CD8-positive, alpha-beta memory T cell (primary cell): ENCODE results near the gene ARHGAP44. TPM values are rescaled to one million over a fixed set of nuclear protein-coding genes. Genes with fewer than 3 reads are reported as not detected.
A peak's percentile ranks its signal among the peaks of the same experiment; 100 is the strongest.

Experiments
- CTCF ChIA-PET: fragments of 350-600 bp; sonication (Branson Sonifier 250); formaldehyde crosslinking; loops from one replicate; lab custom pipeline; 2021; ENCODE audit warnings: antibody characterized with exemption; lab: Charles Lee
- POLR2A ChIA-PET: fragments of 350-600 bp; sonication (Branson Sonifier 250); formaldehyde crosslinking; loops from one replicate; lab custom pipeline; 2021; ENCODE audit warnings: antibody characterized with exemption; lab: Charles Lee
- DNase-seq, 5 donors: peaks; one replicate each; pipeline versions ENCODE4 v3.0.0 to v3.0.0-alpha.2; 2020 to 2022; ENCODE audit warnings: mixed read lengths in 1 of 5
- H3K27ac ChIP-seq: one replicate; pipeline ENCODE4 v1.7.0; 2013; ENCODE audit warnings: low read depth, mild to moderate bottlenecking, low read length, moderate library complexity
- H3K27me3 ChIP-seq: 2 replicates; pipeline ENCODE4 v1.7.0; 2013; ENCODE audit warnings: low read length, mild to moderate bottlenecking; ENCODE audit not compliant: insufficient read depth, poor library complexity, severe bottlenecking
- H3K36me3 ChIP-seq: 2 replicates; pipeline ENCODE4 v1.7.0; 2013; ENCODE audit warnings: mild to moderate bottlenecking, low read length, moderate library complexity; ENCODE audit not compliant: insufficient read depth
- H3K4me1 ChIP-seq: 2 replicates; pipeline ENCODE4 v1.7.0; 2013; ENCODE audit warnings: mild to moderate bottlenecking, low read length, moderate library complexity; ENCODE audit not compliant: insufficient read depth
- H3K4me3 ChIP-seq: 2 replicates; pipeline ENCODE4 v1.7.0; 2013; ENCODE audit warnings: mild to moderate bottlenecking, low read length
- H3K9me3 ChIP-seq: 2 replicates; pipeline ENCODE4 v1.7.0; 2013; ENCODE audit warnings: mild to moderate bottlenecking, low read length
- H3K27ac Mint-ChIP-seq, 8 donors: one replicate each; pipeline ENCODE4 v1.8.0; 2020 to 2021; ENCODE audit warnings: mixed read lengths in 8 of 8, mild to moderate bottlenecking in 6 of 8, inconsistent platforms in 3 of 8, moderate library complexity in 3 of 8
- H3K27me3 Mint-ChIP-seq, 2 donors: one replicate each; pipeline ENCODE4 v1.8.0; 2020 to 2021; ENCODE audit warnings: mixed read lengths in 2 of 2, mild to moderate bottlenecking in 1 of 2, moderate library complexity in 1 of 2
- H3K36me3 Mint-ChIP-seq, 3 donors: one replicate each; pipeline ENCODE4 v1.8.0; 2020 to 2021; ENCODE audit warnings: mixed read lengths in 3 of 3, inconsistent platforms in 1 of 3, mild to moderate bottlenecking in 1 of 3
- H3K4me1 Mint-ChIP-seq, 3 donors: one replicate each; pipeline ENCODE4 v1.8.0; 2020 to 2021; ENCODE audit warnings: mixed read lengths in 3 of 3, inconsistent platforms in 1 of 3, mild to moderate bottlenecking in 1 of 3
- H3K4me3 Mint-ChIP-seq, 7 donors: one replicate each; pipeline ENCODE4 v1.8.0; 2020 to 2021; ENCODE audit warnings: mixed read lengths in 7 of 7, mild to moderate bottlenecking in 6 of 7, moderate library complexity in 4 of 7, inconsistent platforms in 2 of 7
- H3K9me3 Mint-ChIP-seq, 5 donors: one replicate each; pipeline ENCODE4 v1.8.0; 2020 to 2022; ENCODE audit warnings: mixed read lengths in 5 of 5, mild to moderate bottlenecking in 3 of 5, moderate library complexity in 2 of 5, inconsistent platforms in 1 of 5
- polyA plus RNA-seq: library from polyadenylated mRNA; unstranded; fragments of 300-500 nt; fragmentation: Illumina TruSeq; gene quantifications from one replicate; pipeline ENCODE4 v1.2.3, GENCODE V29; 2021
- total RNA-seq, 2 experiments: library from RNA; stranded (reverse); gene quantifications; one replicate each; pipeline ENCODE4 v1.2.3, GENCODE V29; 2021

The ARHGAP44 gene, protein sequence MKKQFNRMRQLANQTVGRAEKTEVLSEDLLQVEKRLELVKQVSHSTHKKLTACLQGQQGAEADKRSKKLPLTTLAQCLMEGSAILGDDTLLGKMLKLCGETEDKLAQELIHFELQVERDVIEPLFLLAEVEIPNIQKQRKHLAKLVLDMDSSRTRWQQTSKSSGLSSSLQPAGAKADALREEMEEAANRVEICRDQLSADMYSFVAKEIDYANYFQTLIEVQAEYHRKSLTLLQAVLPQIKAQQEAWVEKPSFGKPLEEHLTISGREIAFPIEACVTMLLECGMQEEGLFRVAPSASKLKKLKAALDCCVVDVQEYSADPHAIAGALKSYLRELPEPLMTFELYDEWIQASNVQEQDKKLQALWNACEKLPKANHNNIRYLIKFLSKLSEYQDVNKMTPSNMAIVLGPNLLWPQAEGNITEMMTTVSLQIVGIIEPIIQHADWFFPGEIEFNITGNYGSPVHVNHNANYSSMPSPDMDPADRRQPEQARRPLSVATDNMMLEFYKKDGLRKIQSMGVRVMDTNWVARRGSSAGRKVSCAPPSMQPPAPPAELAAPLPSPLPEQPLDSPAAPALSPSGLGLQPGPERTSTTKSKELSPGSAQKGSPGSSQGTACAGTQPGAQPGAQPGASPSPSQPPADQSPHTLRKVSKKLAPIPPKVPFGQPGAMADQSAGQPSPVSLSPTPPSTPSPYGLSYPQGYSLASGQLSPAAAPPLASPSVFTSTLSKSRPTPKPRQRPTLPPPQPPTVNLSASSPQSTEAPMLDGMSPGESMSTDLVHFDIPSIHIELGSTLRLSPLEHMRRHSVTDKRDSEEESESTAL
- total RNA-seq (not detected), polyA plus RNA-seq (not detected)

DNA sequence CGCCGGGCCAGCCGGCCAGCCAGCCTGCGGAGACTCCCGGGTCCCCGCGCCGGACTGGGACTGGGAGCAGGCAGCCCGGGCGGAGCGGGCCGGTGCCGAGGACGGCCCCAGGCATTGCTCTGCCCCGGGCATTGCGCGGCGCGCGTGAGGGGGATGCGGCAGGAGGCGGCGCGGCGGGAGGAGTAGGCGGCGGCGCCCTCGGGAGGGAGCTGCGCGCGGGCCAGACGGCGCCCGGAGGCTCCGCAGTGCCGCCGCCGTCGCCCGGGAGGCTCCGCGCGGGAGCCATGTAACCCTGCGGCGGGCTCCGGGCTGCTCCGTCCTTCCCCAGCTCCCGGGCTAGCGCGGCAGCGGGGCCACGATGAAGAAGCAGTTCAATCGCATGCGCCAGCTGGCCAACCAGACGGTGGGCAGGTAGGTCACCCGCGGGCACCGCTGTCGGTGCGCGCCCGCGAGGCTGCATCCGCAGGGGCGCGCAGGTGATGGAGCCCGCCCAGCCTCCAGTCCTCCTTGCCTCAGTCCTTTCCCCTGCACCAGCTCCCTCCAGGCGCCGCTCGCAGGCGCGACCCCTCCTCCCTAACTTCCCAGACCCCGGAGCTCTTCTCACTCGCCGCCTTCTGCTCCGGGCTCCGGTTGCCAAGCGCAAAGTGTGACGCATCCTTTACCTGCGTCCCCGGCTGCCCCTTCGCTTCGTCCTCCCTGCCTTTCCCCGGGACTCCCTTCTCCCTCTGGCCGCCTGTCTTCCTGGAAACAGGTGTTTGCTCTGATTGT lies at the start of gene ARHGAP44:
ARHGAP44 (plus strand) TSS at position 18 of the 768 bp plus-strand sequence; CDS start at position 359, 341 bp downstream.
- Mint-ChIP-seq H3K27ac (peak within 1 kb of the TSS in 1 of 8 donors; percentile 25), H3K4me3 (peak within 1 kb of the TSS in 6 of 7 donors; percentile 34 to 85 (median 47)), H3K36me3 (no peaks in the 10 kb centered on the region), H3K4me1 (peaks cover 4 to 13% (median 6%) of the 10 kb centered on the region in 3 donors), H3K27me3 (peaks cover 26 to 48% of the 10 kb centered on the region in 2 donors), H3K9me3 (peaks cover 0 to 2% (median 0%) of the 10 kb centered on the region in 5 donors)
- Histone ChIP-seq H3K36me3 (no peaks in the 10 kb centered on the region), H3K4me3 (no peak within 1 kb of the TSS), H3K27me3 (no peaks in the 10 kb centered on the region), H3K4me1 (no peaks in the 10 kb centered on the region), H3K9me3 (no peaks in the 10 kb centered on the region), H3K27ac (no peak within 1 kb of the TSS)
- ChIA-PET CTCF (no interaction called here), POLR2A (no interaction called here)
- no peak for DNase-seq

DNA sequence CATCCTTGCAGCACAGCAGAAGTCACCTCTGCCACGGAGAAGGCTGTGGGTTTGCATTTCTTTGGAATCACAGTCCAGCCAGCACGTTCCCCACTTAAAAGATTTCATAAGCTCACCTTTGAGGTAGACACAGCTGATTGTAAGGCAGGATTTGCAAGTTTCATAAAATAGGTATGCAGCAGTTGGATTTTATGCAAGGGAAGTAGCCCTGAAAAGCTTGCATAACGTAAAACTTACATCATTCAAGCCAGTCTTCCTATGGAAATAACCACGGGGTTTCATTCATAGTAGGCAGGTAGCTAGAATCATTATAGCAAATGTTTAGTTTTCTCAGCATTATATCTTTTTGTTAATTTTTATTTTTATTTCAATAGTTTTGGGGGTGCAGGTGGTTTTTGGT lies 49.8 kb upstream of the ARHGAP44 start:
- no peaks in the 10 kb centered on the region for H3K4me1 Mint-ChIP-seq
- DNase-seq = no peak
- Histone ChIP-seq H3K4me3 (no peak overlapping the region), H3K27me3 (no peaks in the 10 kb centered on the region), H3K27ac (no peak overlapping the region), H3K4me1 (no peaks in the 10 kb centered on the region), H3K9me3 (no peaks in the 10 kb centered on the region), H3K36me3 (no peaks in the 10 kb centered on the region)
- POLR2A ChIA-PET = no interaction called here
- CTCF ChIA-PET = no interaction called here
- peaks cover 0 to 2% of the 10 kb centered on the region in 2 donors for H3K27me3 Mint-ChIP-seq
- H3K36me3 Mint-ChIP-seq = no peaks in the 10 kb centered on the region
- H3K27ac Mint-ChIP-seq = no peak overlapping the region
- peaks cover 0 to 5% (median 1%) of the 10 kb centered on the region in 5 donors for H3K9me3 Mint-ChIP-seq
- H3K4me3 Mint-ChIP-seq = no peak overlapping the region

DNA sequence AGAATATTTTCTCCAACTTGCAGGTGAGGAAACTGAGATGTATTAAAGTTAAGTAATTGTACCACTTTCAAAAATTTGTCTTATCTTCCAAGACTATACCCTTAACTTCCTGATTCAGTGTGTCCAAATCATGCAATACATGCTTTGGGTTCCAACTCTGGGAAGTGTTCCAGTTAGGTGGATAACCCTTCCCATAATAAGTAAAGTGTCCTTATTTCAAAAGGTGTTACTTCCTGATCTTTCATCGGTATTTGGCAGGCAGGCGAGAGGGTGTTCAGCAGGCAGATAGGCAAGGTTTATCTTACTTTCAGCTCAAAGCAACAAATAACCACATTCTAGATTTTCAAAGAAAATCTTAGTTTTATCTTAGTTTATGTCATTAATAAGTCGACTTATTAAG lies 46.3 kb upstream of the ARHGAP44 start:
- no peaks in the 10 kb centered on the region for H3K9me3 ChIP-seq
- Mint-ChIP-seq H3K27me3 (peaks cover 2 to 4% of the 10 kb centered on the region in 2 donors), H3K4me3 (no peak overlapping the region), H3K4me1 (no peaks in the 10 kb centered on the region), H3K27ac (no peak overlapping the region), H3K9me3 (peaks cover 0 to 6% (median 2%) of the 10 kb centered on the region in 5 donors), H3K36me3 (no peaks in the 10 kb centered on the region)
- ChIA-PET CTCF (no interaction called here), POLR2A (no interaction called here)
- no peaks in the 10 kb centered on the region for H3K36me3 ChIP-seq
- H3K4me3 ChIP-seq = no peak overlapping the region
- H3K4me1 ChIP-seq = no peaks in the 10 kb centered on the region
- no peaks in the 10 kb centered on the region for H3K27me3 ChIP-seq
- H3K27ac ChIP-seq = no peak overlapping the region
- DNase-seq = no peak

DNA sequence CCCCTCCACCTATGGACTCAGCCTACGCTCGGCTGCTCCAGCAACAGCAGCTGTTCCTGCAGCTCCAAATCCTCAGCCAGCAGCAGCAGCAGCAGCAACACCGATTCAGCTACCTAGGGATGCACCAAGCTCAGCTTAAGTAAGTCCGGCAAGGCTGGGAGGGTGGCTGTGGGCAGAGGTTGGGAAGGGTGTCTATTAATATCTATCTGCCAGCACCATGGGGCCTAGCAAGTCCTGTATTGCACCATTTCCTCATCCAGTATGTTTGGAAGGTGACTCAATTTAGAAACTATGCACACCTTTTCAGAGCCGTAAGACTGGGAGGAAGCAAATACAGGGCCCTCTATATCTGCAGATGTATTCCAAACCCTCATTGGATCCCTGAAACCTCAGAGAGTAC lies 45.0 kb upstream of the ARHGAP44 start:
- H3K4me1 ChIP-seq = no peaks in the 10 kb centered on the region
- no peaks in the 10 kb centered on the region for H3K9me3 ChIP-seq
- H3K4me3 Mint-ChIP-seq = no peak overlapping the region
- CTCF ChIA-PET = no interaction called here
- DNase-seq = no peak
- H3K9me3 Mint-ChIP-seq = peaks cover 0 to 6% (median 2%) of the 10 kb centered on the region in 5 donors
- no peaks in the 10 kb centered on the region for H3K4me1 Mint-ChIP-seq
- peaks cover 0 to 4% of the 10 kb centered on the region in 2 donors for H3K27me3 Mint-ChIP-seq
- H3K27ac ChIP-seq = no peak overlapping the region
- no peaks in the 10 kb centered on the region for H3K27me3 ChIP-seq
- H3K36me3 Mint-ChIP-seq = no peaks in the 10 kb centered on the region
- no peak overlapping the region for H3K27ac Mint-ChIP-seq
- H3K36me3 ChIP-seq = no peaks in the 10 kb centered on the region
- no peak overlapping the region for H3K4me3 ChIP-seq
- POLR2A ChIA-PET = no interaction called here

DNA sequence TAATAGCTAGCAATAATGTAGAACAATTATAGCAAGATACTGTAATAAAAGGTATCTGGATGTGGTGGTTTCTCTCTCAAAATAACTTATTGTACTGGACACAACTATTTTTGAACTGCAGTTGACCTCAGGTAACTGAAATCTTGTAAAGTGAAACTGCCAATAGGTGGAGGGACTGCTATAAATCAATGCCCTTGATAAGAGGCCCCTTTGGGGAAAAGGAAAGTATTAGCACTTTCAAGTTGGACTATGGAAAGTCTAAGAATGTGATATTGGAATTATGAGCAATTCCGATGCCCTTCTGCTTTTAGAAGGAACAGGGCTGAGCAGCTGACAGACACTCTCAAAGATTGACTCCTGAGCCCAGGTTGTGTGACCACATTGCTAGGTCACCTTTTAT lies 44.5 kb upstream of the ARHGAP44 start:
- DNase-seq = no peak
- Histone ChIP-seq H3K9me3 (no peaks in the 10 kb centered on the region), H3K27ac (no peak overlapping the region), H3K4me1 (no peaks in the 10 kb centered on the region), H3K36me3 (no peaks in the 10 kb centered on the region), H3K4me3 (no peak overlapping the region), H3K27me3 (no peaks in the 10 kb centered on the region)
- H3K27me3 Mint-ChIP-seq = peaks cover 0 to 4% of the 10 kb centered on the region in 2 donors
- ChIA-PET POLR2A (no interaction called here), CTCF (no interaction called here)
- H3K4me1 Mint-ChIP-seq = no peaks in the 10 kb centered on the region
- no peak overlapping the region for H3K27ac Mint-ChIP-seq
- H3K36me3 Mint-ChIP-seq = no peaks in the 10 kb centered on the region
- H3K4me3 Mint-ChIP-seq = no peak overlapping the region
- peaks cover 0 to 6% (median 2%) of the 10 kb centered on the region in 5 donors for H3K9me3 Mint-ChIP-seq

DNA sequence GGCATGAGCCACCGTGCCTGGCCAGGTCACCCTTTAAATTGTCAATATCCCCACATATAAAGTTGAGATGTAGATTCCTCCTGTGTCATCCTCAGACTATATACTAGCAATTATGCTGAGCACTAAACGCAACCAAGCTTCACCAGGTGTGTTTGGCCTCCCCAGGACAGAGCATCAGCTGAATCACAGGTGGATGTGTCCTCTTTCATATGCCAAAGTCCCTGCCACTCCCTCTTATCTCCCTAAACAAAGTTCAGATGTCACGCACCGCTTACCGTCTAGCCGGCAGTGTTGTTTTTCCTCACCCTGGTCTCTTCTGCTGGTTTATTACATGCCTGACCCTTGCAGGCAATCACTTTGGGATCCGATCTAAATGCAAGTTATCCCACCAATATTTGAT lies 43.8 kb upstream of the ARHGAP44 start:
- Histone ChIP-seq H3K4me3 (no peak overlapping the region), H3K27ac (no peak overlapping the region), H3K4me1 (no peaks in the 10 kb centered on the region), H3K27me3 (no peaks in the 10 kb centered on the region), H3K36me3 (no peaks in the 10 kb centered on the region), H3K9me3 (no peaks in the 10 kb centered on the region)
- DNase-seq = no peak
- no peaks in the 10 kb centered on the region for H3K36me3 Mint-ChIP-seq
- ChIA-PET POLR2A (no interaction called here), CTCF (no interaction called here)
- H3K27ac Mint-ChIP-seq = no peak overlapping the region
- H3K9me3 Mint-ChIP-seq = peaks cover 0 to 6% (median 0%) of the 10 kb centered on the region in 5 donors
- no peak overlapping the region for H3K4me3 Mint-ChIP-seq
- no peaks in the 10 kb centered on the region for H3K4me1 Mint-ChIP-seq
- peaks cover 3 to 4% of the 10 kb centered on the region in 2 donors for H3K27me3 Mint-ChIP-seq

DNA sequence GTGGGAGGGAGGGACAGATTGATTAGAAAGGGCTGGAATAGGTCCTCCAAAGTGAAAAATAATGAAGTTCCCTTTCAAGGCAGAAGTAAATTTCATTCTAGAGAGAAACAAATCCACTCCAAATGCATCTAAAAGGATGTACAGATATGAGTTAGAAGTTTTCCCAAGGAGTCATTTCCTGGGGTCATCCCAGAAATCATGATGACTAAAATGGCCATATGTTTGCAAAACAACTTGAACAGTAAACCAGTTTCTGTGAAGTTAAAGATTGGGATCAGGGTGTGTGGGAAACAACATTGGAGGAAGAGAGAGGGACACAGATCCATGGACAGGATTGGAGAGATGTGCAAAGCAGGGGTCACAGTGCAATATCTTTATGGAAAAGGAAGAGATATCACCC lies 32.5 kb upstream of the ARHGAP44 start:
- H3K9me3 Mint-ChIP-seq = peaks cover 0 to 5% (median 0%) of the 10 kb centered on the region in 5 donors
- no peaks in the 10 kb centered on the region for H3K27me3 ChIP-seq
- DNase-seq = no peak
- H3K9me3 ChIP-seq = no peaks in the 10 kb centered on the region
- H3K36me3 Mint-ChIP-seq = no peaks in the 10 kb centered on the region
- POLR2A ChIA-PET = no interaction called here
- CTCF ChIA-PET = no interaction called here
- H3K27me3 Mint-ChIP-seq = peaks cover 0 to 3% of the 10 kb centered on the region in 2 donors
- no peaks in the 10 kb centered on the region for H3K4me1 ChIP-seq
- no peaks in the 10 kb centered on the region for H3K36me3 ChIP-seq
- no peak overlapping the region for H3K27ac Mint-ChIP-seq
- H3K4me1 Mint-ChIP-seq = no peaks in the 10 kb centered on the region
- peak overlapping the region in 1 of 7 donors; percentile 8 for H3K4me3 Mint-ChIP-seq
- no peak overlapping the region for H3K27ac ChIP-seq
- H3K4me3 ChIP-seq = no peak overlapping the region
